EH (cell line): ENCODE data around the gene FAM89A.
"Not testable (repeated sequence)": the region's sequence is repeated elsewhere in the genome, so short reads cannot be mapped to it uniquely, and the experiment has no call there.

Source experiments
- DNase-seq: peaks from one replicate; pipeline ENCODE4 v3.0.0-alpha.2; 2015; ENCODE audit warnings: low read depth

Gene FAM89A

GRCh38 chr1:230987448-230987847 is 52.6 kb downstream of the FAM89A start:
- DNase-seq, result no peak

GRCh38 chr1:230986976-230987375 is 53.1 kb downstream of the FAM89A start:
- DNase-seq, result peak; percentile 83

- no peak for DNase-seq
Observed at GRCh38 chr1:230985711-230986110, 54.3 kb downstream of the FAM89A start.

- not testable (repeated sequence) for DNase-seq
Observed at GRCh38 chr1:230984622-230985515, 55.2 kb downstream of the FAM89A start.

GRCh38 chr1:230983811-230984210 is 56.2 kb downstream of the FAM89A start:
- no peak for DNase-seq

GRCh38 chr1:230982696-230983095 is 57.4 kb downstream of the FAM89A start:
- peak; percentile 61 for DNase-seq

- no peak for DNase-seq
Observed at GRCh38 chr1:230979952-230980351, 60.1 kb downstream of the FAM89A start.

GRCh38 chr1:230979389-230979716 is 60.7 kb downstream of the FAM89A start:
- DNase-seq, result no peak

- DNase-seq, result peak; percentile 99
Observed at GRCh38 chr1:230978491-230979388, 61.3 kb downstream of the FAM89A start, which contains the start of the genes ARV1 and TTC13. TSS of gene ARV1 (plus strand) at chr1:230979094. CDS start at chr1:230979106, 12 bp downstream. TSS of gene TTC13 (minus strand) at chr1:230978861. CDS start at chr1:230978830, 31 bp downstream.

GRCh38 chr1:230977761-230978490 is 62.1 kb downstream of the FAM89A start:
- DNase-seq, result peak; percentile 32

- DNase-seq, result no peak
Observed at GRCh38 chr1:230976825-230977747, 63.0 kb downstream of the FAM89A start.

- no peak for DNase-seq
Observed at GRCh38 chr1:230976360-230976759, 63.7 kb downstream of the FAM89A start.

- DNase-seq, result no peak
Observed at GRCh38 chr1:230975636-230976035, 64.4 kb downstream of the FAM89A start.

- DNase-seq, result peak; percentile 78
Observed at GRCh38 chr1:230972855-230973271, 67.2 kb downstream of the FAM89A start.

- peak; percentile 4 for DNase-seq
Observed at GRCh38 chr1:230971771-230972170, 68.3 kb downstream of the FAM89A start.

GRCh38 chr1:230970432-230970831 is 69.6 kb downstream of the FAM89A start:
- DNase-seq, result no peak
